Measurements from ENCODE around the gene GRIA1.

GRIA1 gene

DNA sequence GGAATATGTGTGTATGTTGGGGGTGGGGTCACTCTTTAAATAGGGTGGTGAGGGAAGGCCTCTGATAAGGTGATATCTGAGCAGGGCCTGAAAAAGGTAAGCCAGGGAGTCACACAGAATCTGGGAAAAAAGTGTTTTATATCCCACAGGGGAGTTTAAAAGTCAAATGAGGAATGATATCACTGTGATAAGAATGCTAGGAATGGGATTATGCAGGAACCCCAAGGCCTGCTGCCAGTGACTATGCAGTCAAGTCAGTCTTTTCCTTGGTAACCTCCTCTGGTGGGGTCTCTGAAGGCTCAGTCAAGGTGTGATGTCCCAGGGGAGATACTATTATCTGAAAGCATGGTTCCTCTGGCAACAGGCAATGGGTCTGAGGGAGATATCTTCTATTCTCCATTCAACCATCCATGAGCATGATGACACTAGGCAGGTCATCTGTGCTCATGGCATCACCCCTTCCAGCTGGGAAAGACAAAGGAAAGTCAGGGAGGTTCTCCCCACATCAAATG is 53.5 kb downstream of the GRIA1 start:
- in situ Hi-C loops (cut with MboI; ENCODE audit: low sequenced_read_pairs), result no loop called here

DNA sequence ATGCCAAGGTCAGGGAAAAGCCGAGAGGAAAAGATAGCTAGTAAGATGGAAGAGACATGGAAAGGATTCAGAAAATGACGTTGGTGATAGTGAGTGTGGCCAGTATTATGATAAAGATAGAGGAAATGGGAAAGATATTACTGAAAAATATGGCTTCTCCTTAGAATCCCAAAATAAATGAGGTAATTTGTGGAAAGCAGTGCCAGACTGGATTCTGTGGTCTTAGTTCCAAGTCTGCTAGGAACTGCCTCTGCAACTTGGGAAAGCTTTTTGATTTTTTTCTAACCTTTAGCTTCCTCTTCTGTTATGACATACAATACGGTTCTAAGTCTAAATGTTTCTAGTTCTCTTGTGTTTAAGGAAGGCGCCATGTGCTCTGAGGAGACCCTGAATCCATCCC is 54.2 kb downstream of the GRIA1 start:
- in situ Hi-C loops (cut with MboI; ENCODE audit: low sequenced_read_pairs), result no loop called here

DNA sequence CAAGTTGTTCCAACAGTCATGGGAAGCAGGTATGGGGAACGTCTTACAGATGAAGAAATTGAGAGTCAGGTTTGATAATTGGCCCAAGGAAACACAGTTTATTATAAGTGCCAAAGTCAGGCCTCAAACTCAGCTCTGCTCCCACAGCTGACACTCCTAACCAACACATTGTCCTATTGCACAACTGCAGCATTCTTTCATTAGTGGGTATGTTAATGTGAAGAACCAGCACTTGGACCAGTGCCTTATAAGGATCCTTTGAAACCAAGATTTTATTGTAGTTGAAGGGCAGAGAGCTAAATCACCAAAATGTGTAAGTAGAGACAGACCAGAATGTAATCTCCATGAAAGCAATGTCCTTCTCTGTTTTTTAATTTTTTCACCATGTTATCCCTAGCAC is 56.1 kb downstream of the GRIA1 start:
- in situ Hi-C loops (cut with MboI; ENCODE audit: low sequenced_read_pairs), result no loop called here

DNA sequence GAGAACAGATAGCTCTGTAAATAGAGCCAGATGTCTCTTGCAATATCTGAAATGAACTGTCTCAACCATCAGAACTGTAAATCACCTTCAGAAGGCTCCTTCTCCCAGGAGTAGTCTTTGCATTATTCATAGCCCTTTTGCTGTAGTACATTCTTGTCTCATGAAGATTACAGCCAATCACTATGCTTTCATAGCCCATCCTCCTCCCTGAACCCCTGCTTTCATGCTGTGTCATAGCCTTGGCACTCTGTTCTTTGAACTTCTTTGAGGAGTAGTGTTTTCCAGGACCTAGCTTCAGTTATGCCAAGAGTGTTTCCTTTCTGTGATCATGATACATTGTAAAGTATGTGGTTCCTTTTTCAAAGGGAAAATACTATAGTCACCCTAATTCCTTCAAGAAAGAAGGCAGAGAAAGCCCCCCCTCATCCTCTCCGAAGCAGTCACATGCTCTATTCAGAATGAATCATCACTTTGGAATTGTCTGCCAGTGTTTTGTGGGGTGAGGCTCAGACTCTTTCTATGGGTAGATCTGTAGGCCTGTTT is 61.1 kb downstream of the GRIA1 start:
- in situ Hi-C loops (cut with MboI; ENCODE audit: low sequenced_read_pairs), result no loop called here

DNA sequence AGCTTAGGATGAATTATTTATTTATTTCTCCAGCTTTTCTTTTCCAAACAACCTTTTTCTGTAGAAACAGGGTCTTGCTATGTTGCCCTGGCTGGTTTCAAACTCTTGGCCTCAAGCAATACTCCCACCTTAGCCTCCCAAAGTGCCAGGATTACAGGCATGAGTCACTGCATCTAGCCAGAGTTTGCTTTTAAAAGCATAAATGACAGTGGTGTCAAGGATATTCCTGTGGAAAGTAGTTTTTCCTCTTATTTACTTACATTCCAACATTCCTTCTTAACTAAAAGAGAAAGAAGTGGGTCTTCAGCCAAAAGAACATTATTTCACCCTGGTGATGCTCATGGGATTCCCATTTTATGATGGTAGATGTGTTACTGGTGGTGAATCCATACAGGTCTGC is 62.4 kb downstream of the GRIA1 start:
- in situ Hi-C loops (cut with MboI; ENCODE audit: low sequenced_read_pairs), result no loop called here

DNA sequence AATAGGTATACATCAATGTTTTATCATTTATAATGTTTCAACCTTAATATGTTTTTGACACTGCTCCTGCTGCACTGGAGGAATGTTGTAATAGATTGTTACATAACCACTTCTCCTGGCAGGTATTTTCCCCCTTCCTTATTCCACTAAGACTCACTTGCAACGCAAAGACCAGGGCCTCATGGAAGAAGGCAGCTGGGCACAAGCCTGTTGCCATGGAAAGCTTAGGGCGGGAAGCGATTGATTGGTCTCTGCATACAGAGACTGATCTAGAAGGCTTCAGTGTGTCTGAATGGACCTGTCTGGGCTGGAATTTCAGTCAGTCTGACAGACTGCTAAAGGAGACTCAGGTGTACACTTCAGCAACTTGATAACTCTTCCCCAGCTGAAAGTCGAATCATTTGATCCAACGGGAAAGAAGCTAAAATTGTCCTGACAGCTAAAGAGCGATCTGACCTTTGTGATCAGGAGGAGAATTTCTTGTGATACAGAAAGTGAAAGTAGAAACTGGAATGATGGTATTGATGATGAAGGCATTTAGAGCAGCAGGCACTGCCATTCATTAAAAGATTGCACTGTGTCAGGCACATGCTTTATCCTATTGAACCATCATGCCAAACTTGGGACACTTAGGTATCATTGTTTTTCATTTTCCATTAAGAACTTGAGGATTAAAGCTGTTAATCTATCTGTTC is 65.1 kb downstream of the GRIA1 start:
- in situ Hi-C loops (cut with MboI; ENCODE audit: low sequenced_read_pairs), result no loop called here

DNA sequence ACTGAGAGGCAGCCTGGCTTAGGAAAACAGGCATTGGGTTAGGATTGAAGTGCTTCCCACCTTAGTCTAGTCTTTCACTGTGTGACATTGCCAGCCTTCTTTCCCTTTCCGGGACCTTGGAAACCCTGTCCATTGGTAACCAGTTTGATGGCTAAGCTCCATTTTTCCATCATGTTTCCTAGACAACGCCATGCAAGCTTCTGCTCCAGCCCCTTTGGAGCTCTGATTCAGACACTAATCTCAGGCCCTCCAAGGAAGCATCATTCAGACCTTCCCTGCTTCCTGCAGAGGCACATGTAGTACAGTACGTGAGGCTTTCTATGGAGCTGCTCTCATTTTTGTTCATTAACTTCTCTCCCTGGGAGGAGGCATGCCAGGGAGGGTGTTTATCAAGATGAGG is 68.5 kb downstream of the GRIA1 start:
- in situ Hi-C loops (cut with MboI; ENCODE audit: low sequenced_read_pairs), result no loop called here

DNA sequence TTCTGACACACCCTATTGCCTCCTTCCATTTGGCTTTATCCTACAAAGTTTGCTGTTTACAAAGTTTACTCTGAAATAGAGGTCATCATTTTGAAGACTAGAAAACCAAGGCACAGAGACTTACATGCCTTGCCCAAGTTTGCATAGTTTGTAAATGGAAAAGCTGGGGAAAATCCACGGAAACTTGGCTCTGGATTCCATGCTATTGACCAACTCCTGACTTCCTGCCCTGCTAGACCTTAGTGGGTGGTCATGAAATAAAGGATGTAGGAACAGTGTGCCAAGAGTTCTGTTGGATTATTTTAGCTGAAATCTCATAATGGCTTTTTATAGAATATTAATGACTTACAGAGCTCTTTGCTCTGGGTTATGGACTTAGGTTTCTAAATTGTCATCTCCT is 69.5 kb downstream of the GRIA1 start:
- in situ Hi-C loops (cut with MboI; ENCODE audit: low sequenced_read_pairs), result no loop called here

DNA sequence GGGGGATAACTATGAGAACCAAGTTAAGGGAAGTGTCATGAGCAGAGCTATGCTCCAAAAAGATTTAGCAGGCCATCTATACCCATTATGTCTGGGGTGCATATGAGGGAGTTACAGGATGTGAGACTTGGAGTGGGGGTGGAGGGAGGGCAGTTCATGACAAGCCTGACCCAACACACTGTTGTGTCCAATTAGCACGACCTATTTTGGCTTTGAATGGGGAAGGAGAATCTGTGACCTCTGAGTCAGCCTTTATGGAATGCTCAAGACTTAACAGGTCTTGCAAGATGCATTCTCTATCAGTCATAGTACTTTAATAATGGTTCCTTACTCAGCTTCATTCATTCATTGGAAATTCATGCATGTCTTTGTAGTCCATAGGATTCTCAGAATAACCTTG is 71.7 kb downstream of the GRIA1 start:
- in situ Hi-C loops (cut with MboI; ENCODE audit: low sequenced_read_pairs), result no loop called here

DNA sequence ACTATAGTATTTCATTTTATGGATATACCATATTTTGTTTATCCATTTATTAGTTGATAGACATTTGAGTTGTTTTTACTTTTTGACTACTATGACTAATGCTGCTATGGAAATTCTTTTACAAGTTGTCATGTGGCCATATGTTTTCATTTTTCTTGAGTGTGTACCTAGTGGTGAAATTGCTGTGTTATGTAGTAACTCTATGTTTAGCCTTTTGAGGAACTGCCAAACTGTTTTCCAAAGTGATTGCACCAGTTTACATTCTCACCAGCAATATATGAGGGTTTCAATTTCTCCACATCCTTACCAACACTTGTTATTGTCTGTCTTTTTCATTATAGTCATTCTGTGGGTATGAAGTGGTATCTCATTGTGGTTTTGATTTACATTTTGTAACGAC is 75.4 kb downstream of the GRIA1 start:
- in situ Hi-C loops (cut with MboI; ENCODE audit: low sequenced_read_pairs), result no loop called here

DNA sequence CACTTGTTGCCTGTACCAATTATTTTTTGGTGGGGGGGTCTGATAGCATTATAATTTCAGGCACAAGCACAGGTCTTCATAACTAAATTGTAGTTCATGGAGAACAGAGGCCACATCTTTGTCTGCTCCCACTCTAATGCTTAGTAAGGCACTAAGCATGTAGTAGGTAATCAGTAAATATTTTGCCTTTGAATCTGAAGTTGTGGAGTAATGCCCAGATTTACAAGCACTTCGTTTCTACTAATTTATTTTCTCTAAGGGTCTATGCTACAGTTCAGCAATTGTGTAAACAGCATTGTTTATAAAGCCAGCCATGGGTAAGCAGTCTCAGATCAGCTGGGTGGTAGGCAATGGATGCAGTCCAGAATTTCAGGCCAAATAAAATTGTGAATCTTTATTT is 78.6 kb downstream of the GRIA1 start:
- in situ Hi-C loops (cut with MboI; ENCODE audit: low sequenced_read_pairs), result no loop called here

DNA sequence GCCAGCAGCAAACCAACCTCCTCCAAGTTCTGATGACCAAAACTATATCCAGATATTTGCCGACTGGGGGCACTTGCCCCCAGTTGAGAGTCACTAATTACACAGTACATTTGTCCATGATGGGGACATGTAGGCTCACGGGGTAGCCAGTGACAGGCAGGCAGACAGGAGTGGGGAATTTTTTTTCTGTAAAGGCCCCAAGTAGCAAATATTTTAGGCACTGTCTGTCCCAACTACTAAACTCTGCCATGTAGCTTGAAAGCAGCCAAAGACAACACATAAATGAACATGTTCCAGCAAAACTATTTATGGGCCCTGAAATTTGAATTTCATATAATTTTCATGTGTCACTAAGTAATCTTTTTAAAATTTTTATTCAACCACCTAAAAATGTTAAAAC is 80.7 kb downstream of the GRIA1 start:
- in situ Hi-C loops (cut with MboI; ENCODE audit: low sequenced_read_pairs), result no loop called here

DNA sequence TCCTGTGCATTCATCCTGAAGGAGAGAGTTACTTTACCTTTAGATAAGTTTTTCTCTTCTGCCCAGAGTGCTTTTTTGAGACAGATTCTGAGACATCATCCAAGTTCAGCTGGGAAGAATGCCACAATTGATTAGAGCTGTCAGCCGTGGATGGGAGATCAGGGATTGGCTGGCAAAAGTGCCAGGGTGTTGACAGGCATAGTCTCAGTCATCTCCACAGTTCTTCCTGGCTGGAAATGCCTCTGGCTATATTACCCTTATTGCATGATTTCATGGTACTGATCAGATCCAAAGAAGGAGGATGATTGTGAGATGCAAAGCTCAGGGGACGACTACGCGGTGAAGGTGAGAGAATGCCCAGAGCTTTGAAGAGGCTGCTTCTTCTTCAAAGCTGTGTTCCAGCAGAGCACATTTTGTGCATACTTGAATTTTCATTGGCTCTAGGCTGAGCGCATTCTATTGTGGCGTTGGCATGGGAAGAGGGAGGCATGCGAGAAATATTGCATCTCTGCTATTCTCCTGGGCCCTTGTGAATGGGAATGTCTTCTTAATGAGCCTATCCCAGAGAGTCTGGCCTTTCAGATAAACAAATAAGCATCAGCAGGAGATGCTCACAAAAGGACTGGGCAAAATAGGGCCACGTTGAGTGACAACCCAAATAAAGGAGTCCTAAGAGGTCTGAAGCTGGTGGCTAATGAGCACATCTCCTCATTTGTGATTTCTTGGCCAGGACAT is 82.1 kb downstream of the GRIA1 start:
- in situ Hi-C loops (cut with MboI; ENCODE audit: low sequenced_read_pairs), result no loop called here

DNA sequence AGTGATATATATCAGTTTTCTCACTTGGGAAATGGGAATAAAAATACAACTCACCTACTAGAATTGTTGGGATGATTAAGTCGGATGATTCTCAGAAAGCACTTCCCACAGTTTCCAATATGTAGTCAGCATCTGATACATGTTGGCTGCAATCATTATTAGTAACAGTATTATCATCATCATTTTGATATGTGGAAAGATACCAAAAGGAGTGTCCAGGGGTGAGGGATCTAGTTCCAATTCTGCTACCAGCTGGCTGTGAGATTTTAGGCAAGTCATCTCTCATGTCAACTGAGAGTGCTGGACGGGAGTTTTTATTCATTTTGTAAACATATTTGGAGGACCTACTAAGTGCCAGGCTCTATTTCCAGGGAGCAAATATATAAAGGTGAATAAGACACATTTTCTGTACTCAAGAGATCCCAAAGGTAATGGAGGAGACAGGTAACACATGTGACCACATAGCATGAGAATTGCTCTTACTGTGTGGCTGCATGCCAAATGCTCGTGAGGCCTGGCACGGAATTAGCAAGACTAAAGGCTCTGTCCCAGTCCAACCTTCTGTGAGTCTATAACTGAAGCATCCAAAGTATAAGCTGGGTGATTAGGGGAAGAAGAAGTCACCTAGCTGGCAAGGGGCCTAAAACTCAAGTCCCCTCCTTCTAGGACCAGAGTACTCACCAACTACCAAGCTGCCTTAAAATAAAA is 83.0 kb downstream of the GRIA1 start:
- in situ Hi-C loops (cut with MboI; ENCODE audit: low sequenced_read_pairs), result no loop called here

DNA sequence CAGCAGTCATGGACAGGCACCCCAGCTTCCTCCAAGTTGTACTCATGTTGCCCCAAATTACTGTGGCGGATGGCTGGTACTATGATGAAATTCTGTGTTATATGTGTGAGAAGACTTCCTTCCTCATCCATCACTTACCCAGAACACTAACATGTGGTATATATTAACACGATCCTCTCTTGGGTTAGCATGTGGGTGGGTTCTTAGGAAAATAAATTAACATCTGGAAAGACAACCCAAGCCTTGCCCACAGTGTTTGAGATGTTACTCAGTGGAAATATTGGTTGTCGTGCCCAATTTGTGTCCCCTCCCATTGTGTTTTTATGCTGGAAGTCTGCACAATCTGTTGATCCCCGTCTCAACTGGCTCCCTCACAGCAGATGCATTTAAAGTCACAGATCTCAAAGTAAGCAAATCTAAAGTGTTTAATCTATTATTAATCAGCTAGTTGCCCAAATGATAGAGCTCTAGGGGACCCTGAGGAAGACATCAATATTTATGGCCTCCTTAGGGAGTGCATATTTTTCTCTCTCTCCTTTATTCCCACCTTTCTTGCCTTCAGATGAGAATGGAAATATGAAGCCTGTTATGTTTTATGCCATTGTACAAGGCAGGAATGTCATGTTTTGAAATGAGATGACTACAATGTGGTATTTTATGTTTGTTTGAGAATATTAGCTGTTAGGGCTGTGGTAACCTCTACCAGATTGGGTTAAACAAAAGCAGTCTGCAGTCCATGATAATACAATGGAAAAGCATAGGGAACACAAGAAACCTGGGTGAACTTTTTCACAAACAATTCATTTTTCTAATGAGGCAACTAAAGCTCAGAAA is 93.9 kb downstream of the GRIA1 start:
- in situ Hi-C loops (cut with MboI; ENCODE audit: low sequenced_read_pairs), result no loop called here

DNA sequence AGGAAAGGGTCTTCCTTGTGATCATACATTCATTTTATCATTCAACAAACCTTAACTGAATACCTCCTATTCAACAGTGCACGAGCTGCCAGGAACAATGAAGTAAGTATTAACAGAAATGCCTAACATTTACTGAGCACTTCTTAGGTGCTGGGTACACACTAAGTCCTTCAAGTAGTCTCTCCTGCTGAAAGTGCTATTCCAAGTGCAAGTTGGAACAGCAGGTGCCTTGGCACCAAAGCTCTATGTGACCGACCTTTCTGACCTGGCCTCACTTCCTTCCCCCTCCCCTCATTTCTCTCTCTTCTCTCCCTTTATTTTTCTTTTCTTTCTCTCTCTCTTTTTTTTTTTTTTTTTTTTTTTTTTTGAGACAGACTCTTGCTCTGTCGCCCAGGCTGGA is 94.5 kb downstream of the GRIA1 start:
- in situ Hi-C loops (cut with MboI; ENCODE audit: low sequenced_read_pairs), result no loop called here

DNA sequence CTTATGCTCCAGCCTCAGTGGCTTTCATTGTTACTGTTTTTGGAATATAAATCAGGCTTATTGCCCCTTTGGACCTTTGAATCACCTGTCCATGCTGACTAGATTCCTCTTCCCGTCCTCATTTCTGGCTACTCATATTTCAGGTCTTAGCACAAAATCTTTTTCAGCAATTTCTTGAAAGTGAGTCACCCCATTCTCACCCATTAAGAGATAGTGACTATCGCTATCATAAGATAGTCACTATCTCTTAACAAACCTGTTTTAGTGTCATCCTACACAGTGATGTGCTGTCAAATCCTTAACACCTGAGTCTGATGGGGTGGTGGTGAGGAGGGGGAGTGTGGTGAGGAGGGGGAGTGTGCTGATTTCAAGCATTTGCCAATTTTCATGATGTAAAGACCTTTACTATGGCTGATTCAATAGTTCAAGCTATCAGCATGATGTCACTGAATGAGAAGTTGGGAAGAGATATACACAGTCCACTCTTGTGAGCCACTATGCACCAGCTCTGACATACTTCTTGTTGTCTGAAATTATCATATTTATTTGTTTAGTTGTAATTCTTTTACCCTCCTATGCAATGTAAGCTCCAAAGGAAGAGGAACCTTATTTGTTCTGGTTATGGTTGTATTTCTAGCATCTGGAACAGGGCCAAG is 95.3 kb downstream of the GRIA1 start:
- in situ Hi-C loops (cut with MboI; ENCODE audit: low sequenced_read_pairs), result no loop called here

DNA sequence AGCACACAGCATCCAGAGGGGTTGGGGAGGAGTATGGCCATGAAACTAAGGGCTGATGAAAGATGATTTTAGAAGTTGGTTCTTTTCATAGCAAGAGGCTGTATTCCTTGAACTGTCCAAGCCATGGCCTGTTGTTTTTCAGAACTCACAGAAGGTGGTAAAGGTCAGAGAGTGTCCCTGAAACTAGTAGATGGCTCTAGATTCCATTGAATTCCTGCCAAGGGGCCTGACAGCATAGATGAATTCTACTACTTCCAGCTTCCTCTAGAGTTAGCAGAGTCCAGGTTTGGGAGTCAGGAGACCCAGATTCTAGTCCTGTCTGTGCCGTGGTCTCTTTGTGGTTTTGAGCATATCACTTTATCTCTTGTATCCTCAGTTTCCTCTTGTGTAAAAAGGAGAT is 101.6 kb downstream of the GRIA1 start:
- in situ Hi-C loops (cut with MboI; ENCODE audit: low sequenced_read_pairs), result no loop called here

DNA sequence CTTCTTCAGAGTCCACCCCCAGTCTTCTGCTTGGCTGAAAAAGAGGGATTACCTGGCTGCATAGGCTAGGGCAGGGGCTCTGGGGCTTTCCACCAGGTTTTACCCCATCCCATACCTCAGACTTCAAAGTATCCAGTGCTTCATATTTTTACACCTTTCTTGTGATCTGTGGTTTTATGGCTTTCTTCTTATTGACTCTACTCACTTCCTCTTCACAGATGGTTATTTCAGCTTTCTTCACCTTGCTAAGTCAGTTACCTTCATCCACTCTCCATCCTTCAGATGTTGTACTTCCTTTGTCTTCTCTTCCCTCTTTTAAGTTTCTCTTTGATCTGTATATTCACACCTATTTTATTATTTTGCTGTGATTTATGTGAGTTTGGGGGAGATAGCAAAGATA is 104.3 kb downstream of the GRIA1 start:
- in situ Hi-C loops (cut with MboI; ENCODE audit: low sequenced_read_pairs), result no loop called here

DNA sequence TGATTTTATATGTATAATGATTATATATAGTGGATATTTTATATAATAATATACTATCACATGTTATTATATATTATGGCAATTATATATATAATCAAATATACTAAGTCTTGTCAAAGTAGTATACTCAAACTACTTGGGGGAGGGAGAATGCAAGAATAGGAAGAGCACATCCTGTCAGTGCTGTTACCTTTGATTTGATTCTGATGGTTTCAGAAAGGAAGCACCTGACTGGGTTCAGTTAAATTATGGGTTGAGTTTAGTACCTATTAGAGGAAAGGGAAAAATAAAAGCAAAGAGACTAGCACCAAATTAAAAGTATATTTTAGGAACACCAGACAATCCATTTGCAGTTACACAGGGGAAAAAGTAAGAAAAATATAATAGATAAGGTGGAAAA is 107.6 kb downstream of the GRIA1 start:
- in situ Hi-C loops (cut with MboI; ENCODE audit: low sequenced_read_pairs), result no loop called here
